ENCODE results near the gene NLRP2B. TPM values are rescaled to one million over a fixed set of nuclear protein-coding genes. Genes with fewer than 3 reads are reported as not detected.

The NLRP2B gene
- total and polyA plus RNA-seq, 2 of the 4 experiments (the other 2 are of a cell fraction) = not detected

DNA sequence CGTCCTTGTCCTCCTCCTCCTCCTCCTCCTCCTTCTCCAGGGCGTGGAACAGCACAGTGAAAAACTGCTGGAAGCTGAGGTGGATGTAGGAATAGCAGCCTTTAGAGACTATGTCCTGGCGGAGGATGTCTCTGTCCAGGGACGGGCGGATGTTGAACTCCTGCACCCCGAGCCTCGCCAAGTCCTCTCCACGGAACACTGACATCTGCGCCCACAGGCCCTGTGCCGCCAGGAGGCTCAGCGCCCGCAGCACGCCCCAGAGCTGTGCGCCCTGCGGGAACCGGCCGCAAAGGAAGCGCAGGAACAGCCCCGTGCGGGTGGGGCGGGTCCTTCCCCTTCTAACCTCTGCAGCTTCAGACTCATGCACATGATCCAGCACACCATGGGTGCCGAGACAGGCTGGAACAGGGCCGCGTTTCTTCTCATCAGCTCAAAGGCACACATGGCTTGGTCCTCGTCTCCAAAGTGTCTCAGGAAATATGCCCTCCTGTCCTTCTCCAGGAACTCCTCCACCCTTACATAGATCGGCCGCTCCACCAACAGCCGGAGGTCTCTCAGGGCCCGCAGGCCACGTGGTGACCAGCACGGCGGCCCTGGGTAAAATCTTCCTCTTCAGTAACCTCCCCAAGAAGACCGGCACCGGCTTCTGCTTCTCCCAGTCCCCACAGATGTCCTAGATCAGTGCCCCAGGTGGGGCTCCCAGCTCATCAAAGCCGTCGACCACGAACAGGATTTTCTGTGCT, 1.2 kb downstream of the NLRP2B start:
- Histone ChIP-seq H3K4me3 (ENCODE audit: insufficient read depth, low read depth, low read length) (no peak overlapping the region), H3K79me1 (ENCODE audit: low read depth in 1 of 2, low read length in 2 of 2) (no peaks in the 10 kb centered on the region), H2BK15ac (ENCODE audit: low read depth, low read length) (no peak overlapping the region), H2BK20ac (ENCODE audit: low read depth, low read length) (no peak overlapping the region), H2AFZ (replicated peaks; ENCODE audit: low read length, poor library complexity) (no peak overlapping the region), H3K4me2 (ENCODE audit: low read depth, low read length) (no peak overlapping the region), H3K23ac (ENCODE audit: low read depth, low read length) (no peak overlapping the region), H2AK9ac (replicated peaks; ENCODE audit: low read depth, low read length, poor library complexity) (no peak overlapping the region), H3K9me3 (ENCODE audit: control insufficient read depth, insufficient read depth, low read length) (peaks cover 5% of the 10 kb centered on the region), H2BK5ac (ENCODE audit: low read depth, low read length, poor library complexity, severe bottlenecking) (no peak overlapping the region), H3K4me1 (ENCODE audit: control insufficient read depth, insufficient read depth, low read length) (no peaks in the 10 kb centered on the region), H4K5ac (ENCODE audit: low read depth, low read length) (no peak overlapping the region), H3K56ac (ENCODE audit: extremely low read depth, insufficient read depth, low read length) (no peak overlapping the region), H3K4ac (ENCODE audit: low read depth, low read length) (no peak overlapping the region), H3K9me1 (ENCODE audit: insufficient read depth, low read length) (no peaks in the 10 kb centered on the region), H3K27ac (ENCODE audit: insufficient read depth, low read length) (no peak overlapping the region), H3K27me3 (ENCODE audit: control insufficient read depth, insufficient read depth, low read length) (no peaks in the 10 kb centered on the region), H3K14ac (replicated peaks; ENCODE audit: low read depth, low read length) (no peak overlapping the region), H3K18ac (ENCODE audit: low read depth, low read length) (no peak overlapping the region), H4K8ac (ENCODE audit: low read depth in 2 of 2, low read length in 2 of 2) (no peak overlapping the region), H2AK5ac (ENCODE audit: low read depth, low read length) (no peak overlapping the region), H3K9ac (ENCODE audit: low read depth, low read length) (no peak overlapping the region), H3K36me3 (ENCODE audit: control insufficient read depth, insufficient read depth, low read length) (no peaks in the 10 kb centered on the region), H4K20me1 (ENCODE audit: insufficient read depth, low read length) (no peaks in the 10 kb centered on the region), H4K91ac (ENCODE audit: insufficient read depth, low read depth, low read length) (no peak overlapping the region), H2BK120ac (ENCODE audit: low read depth, low read length) (no peak overlapping the region)
- TF ChIP-seq RAD21 (IDR thresholded peaks at IDR 0.05; ENCODE audit: low read length) (no peak), RCOR1 (IDR thresholded peaks at IDR 0.05; ENCODE audit: insufficient replicate concordance, low read length) (no peak), POLR2A (IDR thresholded peaks at IDR 0.05; ENCODE audit: low read depth, low read length) (no peak), ELK1 (IDR thresholded peaks at IDR 0.05; ENCODE audit: borderline replicate concordance, low read depth, low read length) (no peak), MAZ (IDR thresholded peaks at IDR 0.05; ENCODE audit: borderline replicate concordance, low read depth, low read length) (no peak), FOS (IDR thresholded peaks at IDR 0.05; ENCODE audit: low read depth, low read length) (no peak), MAFK (IDR thresholded peaks at IDR 0.05; ENCODE audit: low read depth, low read length) (no peak)
- TF ChIP-seq, protein P1, sequence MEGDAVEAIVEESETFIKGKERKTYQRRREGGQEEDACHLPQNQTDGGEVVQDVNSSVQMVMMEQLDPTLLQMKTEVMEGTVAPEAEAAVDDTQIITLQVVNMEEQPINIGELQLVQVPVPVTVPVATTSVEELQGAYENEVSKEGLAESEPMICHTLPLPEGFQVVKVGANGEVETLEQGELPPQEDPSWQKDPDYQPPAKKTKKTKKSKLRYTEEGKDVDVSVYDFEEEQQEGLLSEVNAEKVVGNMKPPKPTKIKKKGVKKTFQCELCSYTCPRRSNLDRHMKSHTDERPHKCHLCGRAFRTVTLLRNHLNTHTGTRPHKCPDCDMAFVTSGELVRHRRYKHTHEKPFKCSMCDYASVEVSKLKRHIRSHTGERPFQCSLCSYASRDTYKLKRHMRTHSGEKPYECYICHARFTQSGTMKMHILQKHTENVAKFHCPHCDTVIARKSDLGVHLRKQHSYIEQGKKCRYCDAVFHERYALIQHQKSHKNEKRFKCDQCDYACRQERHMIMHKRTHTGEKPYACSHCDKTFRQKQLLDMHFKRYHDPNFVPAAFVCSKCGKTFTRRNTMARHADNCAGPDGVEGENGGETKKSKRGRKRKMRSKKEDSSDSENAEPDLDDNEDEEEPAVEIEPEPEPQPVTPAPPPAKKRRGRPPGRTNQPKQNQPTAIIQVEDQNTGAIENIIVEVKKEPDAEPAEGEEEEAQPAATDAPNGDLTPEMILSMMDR (conservative IDR thresholded peaks at IDR 0.05; ENCODE audit: low read depth, low read length) = no peak
- CTCF ChIA-PET = no interaction called here
- no TSS peak for BruUV-seq (replicated peaks)
- dilution Hi-C loops (cut with HindIII; ENCODE audit: low sequenced_read_pairs, unreplicated experiment) (no loop called here), intact Hi-C loops (cut with micrococcal nuclease) (no loop called here), in situ Hi-C loops (cut with MboI; ENCODE audit: low sequenced_read_pairs) (no loop called here)
- ATAC-seq (ENCODE audit: low read depth) (no peak), DNase-seq (no peak)
- 89% methylated on average over 19 of the region's 37 CpGs; no CpG with 5 or more reads in 1 of the 2 experiments for WGBS, 2 experiments (ENCODE audit: extremely low coverage in 2 of 2, insufficient read length in 1 of 2)
- POLR2A ChIA-PET (ENCODE audit: unreplicated experiment) = no interaction called here
